ENCODE data around the gene SF3B4. TPM values are rescaled to one million over a fixed set of nuclear protein-coding genes. Genes with fewer than 3 reads are reported as not detected.

SF3B4 gene
- total and polyA plus RNA-seq, 12 donors, result 12.6 to 31.9 (median 24.3) TPM

DNA sequence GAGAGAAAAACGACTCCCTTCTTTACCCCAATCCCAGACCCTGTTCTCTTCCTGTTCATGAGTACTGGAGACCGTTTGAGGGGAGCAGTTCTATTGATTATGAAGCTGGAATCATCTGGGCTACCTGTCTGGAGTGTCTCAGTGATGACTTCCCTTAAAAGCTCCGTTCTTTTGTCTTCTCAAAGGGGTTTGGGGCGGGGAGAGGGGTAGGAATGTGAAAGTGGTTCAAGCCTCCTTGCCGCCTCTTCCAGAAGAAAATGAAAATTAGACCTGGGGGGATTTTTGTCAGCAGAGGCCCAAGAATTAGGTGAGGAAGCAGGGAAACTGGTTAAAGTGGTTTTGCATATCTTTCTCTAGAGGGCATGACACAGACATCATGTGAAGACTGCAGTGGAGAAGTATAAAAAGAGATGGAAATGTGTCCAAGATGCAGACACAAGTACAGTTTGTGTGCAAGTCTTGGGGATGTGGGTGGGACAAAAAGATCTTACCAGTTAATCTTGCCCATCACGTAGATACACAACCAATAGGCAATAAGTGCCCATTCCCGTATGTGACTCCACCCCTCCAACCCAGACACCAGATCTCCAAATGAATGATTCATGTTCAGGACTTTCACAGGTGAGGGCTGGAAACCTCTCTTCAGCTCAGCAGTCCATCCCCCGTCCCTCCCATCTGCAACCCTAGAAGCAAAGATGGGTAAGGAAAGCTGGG lies 9.5 kb upstream of the SF3B4 start:
- peaks cover 0 to 59% (median 40%) of the 10 kb centered on the region in 9 donors for H3K4me1 ChIP-seq
- H3K27me3 ChIP-seq, result no peaks in the 10 kb centered on the region
- peaks cover 0 to 7% (median 0%) of the 10 kb centered on the region in 9 donors for H3K36me3 ChIP-seq
- DNase-seq (no peak), ATAC-seq (no peak)
- intact Hi-C loops (cut with DNase I), result loop anchor here in 1 of 10 donors (5.0 kb wide), 1 partner anchor 40 kb away; the partner anchor contains the start of gene BOLA1
- peak overlapping the region; percentile 10 to 63 (median 49) for H3K4me3 ChIP-seq
- H3K9me3 ChIP-seq, result no peaks in the 10 kb centered on the region
- TF ChIP-seq, protein P1, sequence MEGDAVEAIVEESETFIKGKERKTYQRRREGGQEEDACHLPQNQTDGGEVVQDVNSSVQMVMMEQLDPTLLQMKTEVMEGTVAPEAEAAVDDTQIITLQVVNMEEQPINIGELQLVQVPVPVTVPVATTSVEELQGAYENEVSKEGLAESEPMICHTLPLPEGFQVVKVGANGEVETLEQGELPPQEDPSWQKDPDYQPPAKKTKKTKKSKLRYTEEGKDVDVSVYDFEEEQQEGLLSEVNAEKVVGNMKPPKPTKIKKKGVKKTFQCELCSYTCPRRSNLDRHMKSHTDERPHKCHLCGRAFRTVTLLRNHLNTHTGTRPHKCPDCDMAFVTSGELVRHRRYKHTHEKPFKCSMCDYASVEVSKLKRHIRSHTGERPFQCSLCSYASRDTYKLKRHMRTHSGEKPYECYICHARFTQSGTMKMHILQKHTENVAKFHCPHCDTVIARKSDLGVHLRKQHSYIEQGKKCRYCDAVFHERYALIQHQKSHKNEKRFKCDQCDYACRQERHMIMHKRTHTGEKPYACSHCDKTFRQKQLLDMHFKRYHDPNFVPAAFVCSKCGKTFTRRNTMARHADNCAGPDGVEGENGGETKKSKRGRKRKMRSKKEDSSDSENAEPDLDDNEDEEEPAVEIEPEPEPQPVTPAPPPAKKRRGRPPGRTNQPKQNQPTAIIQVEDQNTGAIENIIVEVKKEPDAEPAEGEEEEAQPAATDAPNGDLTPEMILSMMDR (IDR thresholded peaks at IDR 0.05), result no peak
- peak overlapping the region in 6 of 10 donors; percentile 19 to 84 (median 74) for H3K27ac ChIP-seq
- WGBS, 2 donors, result 22 to 28% methylated on average over 8 of the region's 8 CpGs

DNA sequence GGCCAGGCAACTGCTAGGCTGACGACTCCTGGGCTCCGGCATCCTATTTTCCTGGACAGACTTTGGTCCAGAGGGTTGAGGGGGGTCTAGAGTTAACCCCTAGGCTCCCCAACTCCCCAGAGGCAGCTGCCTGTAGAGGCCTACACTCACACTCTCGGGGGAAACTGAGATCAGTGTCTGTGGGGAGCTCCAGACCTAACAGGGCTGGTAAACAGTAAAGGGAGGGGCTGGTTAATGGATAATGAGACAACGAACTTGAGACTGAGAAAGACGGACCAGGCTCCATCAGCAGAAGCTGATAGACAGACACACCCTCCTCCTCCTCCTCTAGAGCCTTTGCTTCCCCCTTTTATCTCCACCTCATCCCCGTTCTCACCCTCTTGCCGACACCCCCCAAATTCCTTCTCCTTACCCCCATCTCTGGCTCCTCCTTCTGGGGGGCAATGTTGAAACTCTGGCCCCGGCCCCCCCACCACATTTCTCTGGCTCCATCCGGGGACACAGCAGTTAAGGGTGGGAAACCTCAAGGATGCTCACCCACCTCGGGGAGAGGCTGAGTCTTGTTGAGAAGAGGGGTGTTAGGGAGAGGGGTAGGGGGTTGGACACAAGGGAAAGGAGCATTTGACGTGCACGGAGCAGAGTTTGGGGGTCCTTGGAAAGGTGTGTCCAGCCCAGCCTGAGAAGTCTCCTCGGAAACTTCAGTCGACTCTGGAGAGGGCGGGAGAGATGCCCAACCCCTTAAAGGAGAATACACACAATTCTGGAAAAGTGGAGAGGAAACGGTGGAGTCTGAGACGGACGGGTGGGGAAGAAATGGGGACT lies 8.8 kb upstream of the SF3B4 start, which contains the start of gene MTMR11:
MTMR11 (minus strand) TSS at position 710 of the 822 bp plus-strand sequence; CDS start at position 478, 232 bp downstream.
- Histone ChIP-seq H3K9me3 (no peaks in the 10 kb centered on the region), H3K4me3 (peak within 1 kb of the TSS; percentile 10 to 63 (median 49)), H3K4me1 (peaks cover 0 to 54% (median 37%) of the 10 kb centered on the region in 9 donors), H3K36me3 (peaks cover 0 to 15% (median 0%) of the 10 kb centered on the region in 9 donors), H3K27ac (peak within 1 kb of the TSS in 6 of 10 donors; percentile 19 to 84 (median 74)), H3K27me3 (no peaks in the 10 kb centered on the region)
- TF ChIP-seq, protein P1 (IDR thresholded peaks at IDR 0.05), result no peak
- intact Hi-C loops (cut with DNase I), result loop anchor here in 1 of 10 donors (5.0 kb wide), 1 partner anchor 39 kb away; the partner anchor contains the start of gene BOLA1
- DNase-seq (no peak), ATAC-seq (peak in 7 of 8 donors; percentile 13 to 60 (median 28))
- 21 to 22% methylated on average over 18 of the region's 18 CpGs for WGBS, 2 donors

DNA sequence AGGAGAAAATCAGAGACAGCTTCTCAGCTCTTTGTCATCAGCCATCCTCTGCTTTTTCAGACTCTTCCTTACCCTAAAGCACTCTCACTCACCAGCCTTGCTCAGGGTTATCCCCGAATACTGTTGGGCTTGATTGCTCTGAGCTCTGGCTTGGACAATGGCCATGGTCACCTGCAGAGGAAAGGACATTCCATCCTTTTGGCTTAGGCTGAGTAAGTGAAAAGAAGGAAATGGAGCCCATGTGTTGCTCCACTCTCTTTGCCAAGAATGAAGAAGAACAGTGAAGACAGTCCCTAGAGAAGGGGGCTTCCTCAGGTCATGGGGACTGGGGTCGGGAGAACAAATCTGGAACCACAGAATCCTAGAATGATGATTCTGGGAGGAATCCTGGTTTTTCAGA lies 6.8 kb upstream of the SF3B4 start:
- Histone ChIP-seq H3K9me3 (no peaks in the 10 kb centered on the region), H3K27ac (peak overlapping the region in 1 of 10 donors; percentile 18), H3K4me1 (peaks cover 0 to 47% (median 34%) of the 10 kb centered on the region in 9 donors), H3K4me3 (no peak overlapping the region), H3K36me3 (peaks cover 0 to 32% (median 0%) of the 10 kb centered on the region in 9 donors), H3K27me3 (no peaks in the 10 kb centered on the region)
- intact Hi-C loops (cut with DNase I), result loop anchor here in 1 of 10 donors (5.0 kb wide), 1 partner anchor 37 kb away; the partner anchor contains the start of gene BOLA1
- DNase-seq (no peak), ATAC-seq (no peak)
- 52 to 68% methylated on average over 2 of the region's 2 CpGs for WGBS, 2 donors
- TF ChIP-seq, protein P1 (IDR thresholded peaks at IDR 0.05), result no peak

DNA sequence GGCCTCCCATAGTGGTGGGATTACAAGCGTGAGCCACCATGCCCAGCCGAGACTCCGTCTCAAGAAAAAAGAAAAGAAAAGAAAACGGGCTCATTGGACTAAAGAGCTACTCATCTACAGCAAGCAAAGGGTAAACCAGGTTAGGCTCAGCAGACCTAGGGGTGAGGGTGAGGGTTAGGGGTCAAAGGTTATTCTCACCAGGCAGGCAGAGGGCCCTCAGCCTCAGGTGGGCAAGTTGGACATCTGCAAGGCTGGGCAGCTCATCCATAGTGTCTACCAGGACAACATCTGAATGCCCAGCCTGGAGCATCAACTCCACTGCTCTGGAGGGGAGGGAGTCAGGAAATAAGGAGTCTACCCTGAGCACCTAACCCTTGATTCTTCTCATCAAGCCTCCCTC lies 5.6 kb upstream of the SF3B4 start:
- WGBS, 2 donors, result 95 to 96% methylated on average over 4 of the region's 4 CpGs
- Histone ChIP-seq H3K27ac (no peak overlapping the region), H3K4me1 (peaks cover 0 to 43% (median 27%) of the 10 kb centered on the region in 9 donors), H3K27me3 (no peaks in the 10 kb centered on the region), H3K4me3 (no peak overlapping the region), H3K9me3 (no peaks in the 10 kb centered on the region), H3K36me3 (peaks cover 0 to 32% (median 0%) of the 10 kb centered on the region in 9 donors)
- intact Hi-C loops (cut with DNase I), result loop anchor here in 1 of 10 donors (5.0 kb wide), 1 partner anchor 36 kb away; the partner anchor contains the start of gene BOLA1
- DNase-seq (no peak), ATAC-seq (no peak)
- TF ChIP-seq, protein P1 (IDR thresholded peaks at IDR 0.05), result no peak
